CD8-positive, alpha-beta memory T cell (primary cell): Measurements from ENCODE around the gene CCNK. TPM values are rescaled to one million over a fixed set of nuclear protein-coding genes. Genes with fewer than 3 reads are reported as not detected.

Source experiments
- polyA plus RNA-seq: library from polyadenylated mRNA; unstranded; fragments of 300-500 nt; fragmentation: Illumina TruSeq; gene quantifications from one replicate; pipeline ENCODE4 v1.2.3, GENCODE V29; 2021
- total RNA-seq, 2 experiments: library from RNA; stranded (reverse); gene quantifications; one replicate each; pipeline ENCODE4 v1.2.3, GENCODE V29; 2021

CCNK gene
- total and polyA plus RNA-seq, 3 experiments from 2014 or later, result 16.4 to 115 (median 110) TPM

Other genes starting within 250 kb of the CCNK start
- 10 to 100 TPM; 42.0 to 42.5 TPM for gene BCL11B, start 209.2 kb upstream of the CCNK start, total RNA-seq
- gene BCL11B, start 209.2 kb upstream of the CCNK start, polyA plus RNA-seq, result 9.7 TPM
- gene SETD3, start 550 bp upstream of the CCNK start, total RNA-seq, result 10 to 100 TPM; 57.1 to 57.9 TPM
- 52.1 TPM for gene SETD3, start 550 bp upstream of the CCNK start, polyA plus RNA-seq
- 1 to 10 TPM; 4.2 to 5.3 TPM for gene CCDC85C, start 122.8 kb downstream of the CCNK start, total RNA-seq
- gene CCDC85C, start 122.8 kb downstream of the CCNK start, polyA plus RNA-seq, result 1.2 TPM
- gene HHIPL1, start 163.7 kb downstream of the CCNK start, total RNA-seq, result under 1 TPM in 1 of 2 experiments, not detected in 1; 0.04 TPM
- gene HHIPL1, start 163.7 kb downstream of the CCNK start, polyA plus RNA-seq, result not detected
- gene CYP46A1, start 202.9 kb downstream of the CCNK start, total RNA-seq, result under 1 TPM; 0.07 to 0.20 TPM
- gene CYP46A1, start 202.9 kb downstream of the CCNK start, polyA plus RNA-seq, result not detected